GM21423 (cell line): ENCODE measurements around the gene EXOC2.
"Not testable (repeated sequence)": the region's sequence is repeated elsewhere in the genome, so short reads cannot be mapped to it uniquely, and the experiment has no call there.

ENCODE experiments used
- ATAC-seq: cut with Tn5 transposase; IDR thresholded peaks from one replicate; pipeline ENCODE4 v1.9.1; 2021; ENCODE audit warnings: mild to moderate bottlenecking, moderate library complexity; ENCODE audit not compliant: unreplicated experiment

Gene EXOC2

DNA sequence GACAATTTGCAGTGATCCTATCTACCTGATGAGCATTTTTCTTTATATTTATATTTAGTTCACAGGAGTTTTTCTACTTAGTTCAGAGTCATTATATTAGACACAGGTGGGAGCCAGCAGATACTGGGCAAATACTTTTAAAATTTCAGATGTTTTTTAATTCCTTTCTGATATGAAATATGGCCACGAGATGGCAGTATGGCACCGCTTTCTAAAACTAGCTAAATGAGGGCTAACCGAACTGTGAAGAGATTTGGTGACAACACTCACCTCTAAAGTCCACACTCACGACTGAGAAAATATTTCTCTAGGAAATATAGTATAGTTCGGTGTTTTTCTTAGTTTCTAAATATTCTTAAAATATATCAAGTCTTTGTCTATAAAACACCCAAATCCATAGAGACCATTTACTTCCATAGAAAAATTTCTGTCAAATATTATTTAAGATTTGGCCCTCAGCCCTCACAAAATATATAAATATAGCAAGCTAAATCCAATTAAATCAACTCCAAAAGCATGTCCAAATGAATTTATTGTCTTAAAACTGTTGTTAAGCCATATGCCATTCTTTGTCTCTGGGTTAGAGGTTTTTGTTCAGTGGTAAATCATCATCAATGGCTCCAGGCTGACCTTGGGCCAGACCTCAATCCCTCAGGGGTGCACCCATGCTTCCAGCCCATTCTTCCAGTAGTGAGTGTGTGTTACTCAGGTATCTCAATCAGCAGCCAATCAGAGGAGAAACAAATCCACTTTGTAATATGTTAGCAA is 99.6 kb downstream of the EXOC2 start:
- ATAC-seq: no peak

DNA sequence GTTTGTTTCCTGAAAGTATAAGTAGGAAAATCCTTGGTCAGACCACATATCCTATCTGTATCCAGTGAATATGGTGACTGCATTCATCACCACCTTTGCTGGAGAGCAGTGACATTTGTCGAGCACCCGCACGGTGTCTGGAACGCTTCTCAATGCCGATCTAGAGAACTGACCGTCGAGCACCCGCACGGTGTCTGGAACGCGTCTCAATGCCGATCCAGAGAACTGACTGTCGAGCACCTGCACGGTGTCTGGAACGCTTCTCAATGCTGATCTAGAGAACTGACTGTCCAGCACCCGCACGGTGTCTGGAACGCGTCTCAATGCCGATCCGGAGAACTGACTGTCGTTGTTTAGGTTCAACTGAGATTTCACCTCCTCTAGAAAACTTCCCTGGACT is 103.8 kb downstream of the EXOC2 start:
- ATAC-seq: no peak

DNA sequence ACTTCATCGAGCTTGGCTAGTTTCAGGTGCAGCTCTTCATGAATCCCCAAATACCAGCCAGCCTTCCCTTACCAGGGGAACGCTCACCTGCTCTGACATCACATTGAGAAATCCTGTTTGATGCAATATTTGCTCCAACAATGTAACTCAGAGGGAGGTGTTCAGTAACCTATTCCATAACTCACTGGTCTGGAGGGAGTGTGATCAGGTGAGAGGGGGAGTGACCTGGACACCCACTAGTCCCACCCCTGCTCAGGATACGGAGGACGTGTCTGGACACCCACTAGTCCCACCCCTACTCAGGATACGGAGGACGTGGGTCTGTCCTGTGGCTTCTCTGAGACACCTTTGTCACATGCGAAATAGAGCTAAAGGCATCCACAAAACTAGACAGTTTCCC is 106.4 kb downstream of the EXOC2 start:
- ATAC-seq: no peak

DNA sequence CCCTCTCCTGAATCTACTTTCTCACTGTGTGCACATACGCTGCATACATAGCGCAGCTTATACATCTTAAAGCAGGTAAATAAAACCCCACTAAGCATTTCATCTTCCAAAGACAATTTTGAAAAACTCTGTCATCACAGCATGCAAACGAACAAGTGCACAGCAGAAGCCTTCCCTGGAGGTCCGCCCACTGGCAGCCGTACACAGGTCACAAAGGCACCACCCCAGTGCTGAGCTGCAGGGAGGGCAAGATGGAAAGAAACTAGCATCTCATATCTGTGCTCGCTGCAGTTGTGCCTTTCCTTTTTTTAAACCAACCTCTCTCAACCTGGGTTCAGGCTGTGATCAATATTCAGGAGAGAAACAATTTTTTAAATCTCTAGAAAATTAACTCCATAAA is 109.3 kb downstream of the EXOC2 start:
- no peak for ATAC-seq

GRCh38 chr6:583116-583515 is 109.8 kb downstream of the EXOC2 start:
- no peak for ATAC-seq

DNA sequence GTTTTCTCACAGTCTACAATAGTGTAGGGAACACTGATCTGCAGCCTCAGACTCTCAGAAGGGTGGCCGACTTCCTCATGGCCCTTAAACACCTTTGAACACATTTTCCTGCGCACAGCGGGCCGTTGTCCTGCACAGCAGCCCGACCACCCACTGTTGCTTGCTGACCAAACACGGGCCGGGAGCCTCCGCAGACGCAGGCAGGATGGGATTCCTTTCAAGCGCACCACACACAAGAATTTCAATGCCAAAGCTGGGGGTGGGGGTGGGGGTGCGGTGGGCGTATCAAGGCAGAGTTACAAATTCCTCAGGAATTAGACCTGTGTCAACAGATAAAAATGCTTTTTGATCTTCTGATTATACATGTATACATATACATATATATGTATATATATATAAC is 110.6 kb downstream of the EXOC2 start:
- ATAC-seq: no peak

DNA sequence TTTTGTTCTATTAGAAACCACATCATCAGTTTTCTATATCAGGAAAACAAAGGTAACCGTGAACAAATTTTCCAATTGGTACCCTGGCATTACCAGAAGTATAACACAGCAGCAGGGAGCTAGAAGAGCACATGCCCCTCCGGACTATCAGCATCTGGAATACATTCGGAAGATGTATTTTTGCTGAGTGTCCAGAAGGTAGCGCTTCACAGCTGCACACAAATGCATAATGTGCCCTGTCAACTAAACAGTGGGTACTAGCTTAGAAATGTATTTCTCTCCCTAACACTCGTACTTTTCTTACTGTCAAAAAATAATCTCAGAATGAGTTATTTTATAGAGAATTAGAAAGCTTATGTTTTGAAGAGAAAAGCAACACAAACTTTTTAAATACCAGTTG is 113.6 kb downstream of the EXOC2 start:
- ATAC-seq: no peak

- ATAC-seq: no peak
Measured at GRCh38 chr6:572596-573265, 120.2 kb downstream of the EXOC2 start.

DNA sequence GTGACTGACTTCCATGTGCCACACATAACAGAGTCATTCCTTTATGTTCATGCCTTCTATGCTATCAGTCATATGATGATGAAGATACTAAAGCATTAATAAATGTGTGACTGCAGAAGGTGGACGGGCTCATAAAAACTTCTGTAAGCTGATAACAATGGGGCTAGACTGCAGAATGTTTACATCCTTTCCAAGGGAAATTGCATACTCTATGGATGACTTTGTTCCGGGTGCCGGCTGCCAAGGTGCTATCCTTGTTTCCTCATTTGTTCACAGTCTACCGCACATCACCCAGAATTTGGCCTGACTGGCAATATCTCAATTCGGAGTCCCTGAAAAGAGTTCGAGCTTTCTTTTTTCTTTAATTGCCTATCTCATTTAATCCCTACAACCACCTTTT is 121.0 kb downstream of the EXOC2 start:
- ATAC-seq: no peak

GRCh38 chr6:570825-571224 is 122.1 kb downstream of the EXOC2 start:
- no peak for ATAC-seq

DNA sequence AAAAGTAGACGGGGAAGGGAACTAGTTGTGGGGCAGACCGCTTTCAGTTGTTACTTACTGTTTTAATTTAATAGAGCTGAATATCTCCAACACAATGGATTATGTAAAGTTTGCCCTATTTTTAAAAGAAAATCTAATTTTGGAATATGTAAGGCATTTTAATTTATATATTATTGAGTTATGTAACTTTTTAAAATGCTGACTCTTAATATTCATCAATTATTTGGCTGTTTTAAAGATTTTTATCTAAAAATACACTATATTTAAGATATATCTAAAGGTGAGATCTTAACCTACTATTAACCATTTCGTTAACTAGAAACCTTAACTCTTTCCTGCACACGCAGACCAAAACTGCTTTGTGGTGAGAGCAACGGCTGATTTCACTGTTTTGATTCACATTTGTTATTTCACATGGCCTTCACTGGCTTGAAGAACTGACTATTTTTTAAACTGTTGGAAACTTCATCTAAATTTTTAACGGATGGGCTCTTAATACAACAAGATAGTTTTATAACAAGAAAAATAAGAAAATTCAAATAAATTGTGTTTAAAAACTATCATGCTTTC is 123.9 kb downstream of the EXOC2 start:
- no peak for ATAC-seq

DNA sequence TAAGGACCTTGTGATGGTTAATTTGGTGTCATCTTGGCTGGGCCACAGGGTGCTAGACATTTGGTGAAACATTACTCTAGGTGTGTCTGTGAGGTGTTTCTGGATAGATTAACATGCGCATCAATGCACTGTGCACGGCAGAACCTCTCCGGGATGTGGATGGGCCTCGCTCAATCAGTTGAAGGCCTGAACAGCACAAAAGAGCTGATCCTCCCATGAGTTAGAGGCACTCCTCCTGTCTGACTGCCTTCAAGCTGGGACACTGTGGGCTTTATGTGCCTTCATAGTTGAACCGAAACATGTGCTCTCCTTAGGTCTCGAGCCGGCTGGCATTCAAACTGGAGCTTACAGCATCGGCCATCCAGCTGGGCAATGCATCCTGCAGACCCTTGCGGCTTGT is 124.9 kb downstream of the EXOC2 start:
- no peak for ATAC-seq

DNA sequence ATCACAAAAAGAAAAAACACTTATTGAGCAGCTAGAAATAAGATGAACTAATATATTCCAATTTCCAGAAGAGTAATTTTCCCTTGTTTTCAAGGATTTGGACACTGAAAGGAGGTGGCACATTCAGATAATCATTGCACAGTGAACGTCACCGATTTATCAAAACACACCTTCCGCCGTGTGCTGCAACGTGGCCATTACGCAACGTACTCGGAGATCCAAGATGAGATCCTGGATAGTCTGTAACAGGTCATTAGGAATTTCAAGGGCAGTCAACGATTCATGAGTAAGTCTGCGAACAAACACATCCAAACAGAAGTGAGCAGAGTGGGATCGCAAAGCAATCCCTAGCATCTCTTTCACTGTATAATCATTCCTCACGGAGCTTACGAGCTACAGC is 129.1 kb downstream of the EXOC2 start:
- no peak for ATAC-seq

DNA sequence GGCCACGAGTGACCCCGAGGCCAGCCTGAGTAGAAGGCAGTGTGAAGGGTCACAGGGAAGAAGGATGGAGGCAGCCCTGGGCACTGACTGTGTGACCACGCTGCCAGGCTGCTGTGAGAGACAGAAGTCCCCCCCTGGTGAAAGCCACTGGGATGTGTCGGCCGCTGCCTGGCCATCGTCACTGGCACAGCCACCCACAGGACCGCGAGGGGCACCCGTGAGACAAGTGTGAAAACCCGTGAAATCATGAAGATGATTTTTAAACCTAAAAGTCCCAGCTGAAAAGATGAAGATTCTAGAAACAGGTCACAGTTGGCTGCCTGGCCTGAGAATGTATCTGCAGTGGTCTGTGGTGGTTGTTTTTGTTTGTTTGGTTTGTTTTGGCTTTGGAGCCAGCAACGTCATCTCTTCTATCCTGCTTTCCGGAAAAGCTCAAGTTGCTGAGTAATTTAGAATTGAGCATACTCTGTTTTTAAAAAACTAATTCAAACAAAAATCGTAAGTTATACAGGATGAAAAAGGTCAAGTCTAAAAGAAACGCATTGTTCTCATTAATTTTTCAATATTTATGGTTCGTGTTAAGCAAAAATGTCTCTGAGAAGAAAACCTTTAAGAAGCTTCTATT is 130.8 kb downstream of the EXOC2 start:
- no peak for ATAC-seq

DNA sequence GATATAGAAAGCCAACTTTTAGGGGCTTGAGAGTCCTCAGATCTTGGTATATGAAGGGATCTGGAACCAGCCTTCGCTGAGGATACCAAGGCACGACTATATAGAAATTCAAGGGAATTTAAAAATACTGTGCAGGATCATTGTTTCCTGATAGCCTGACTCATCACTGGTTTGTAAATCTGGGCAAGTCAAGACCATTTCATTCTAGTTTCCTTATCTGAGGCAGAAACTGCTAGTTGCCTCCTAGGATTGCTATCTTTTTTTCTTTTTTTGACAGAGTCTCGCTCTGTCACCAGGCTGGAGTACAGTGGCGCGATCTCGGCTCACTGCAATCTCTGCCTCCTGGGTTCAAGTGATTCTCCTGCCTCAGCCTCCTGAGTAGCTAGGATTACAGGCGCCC is 131.6 kb downstream of the EXOC2 start:
- not testable (repeated sequence) for ATAC-seq

DNA sequence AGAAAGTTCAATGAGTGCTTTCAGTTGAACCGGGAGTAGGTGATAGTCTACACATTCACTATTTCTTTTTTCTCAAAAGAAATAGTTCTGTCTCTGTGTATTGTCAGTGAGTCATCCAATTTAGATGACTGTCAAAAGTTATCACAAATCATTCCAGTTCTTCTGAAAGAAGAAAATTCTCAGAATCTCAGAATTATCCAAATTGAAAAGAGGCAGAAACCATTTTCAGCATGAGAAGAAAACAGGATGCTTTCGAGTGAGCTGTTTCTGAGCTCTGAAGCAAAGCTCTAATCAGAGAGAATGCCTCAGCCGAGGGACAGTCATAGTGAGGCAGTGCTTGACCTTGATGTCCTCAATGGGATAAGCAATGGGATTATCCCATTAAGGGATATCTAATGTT is 134.0 kb downstream of the EXOC2 start:
- no peak for ATAC-seq

DNA sequence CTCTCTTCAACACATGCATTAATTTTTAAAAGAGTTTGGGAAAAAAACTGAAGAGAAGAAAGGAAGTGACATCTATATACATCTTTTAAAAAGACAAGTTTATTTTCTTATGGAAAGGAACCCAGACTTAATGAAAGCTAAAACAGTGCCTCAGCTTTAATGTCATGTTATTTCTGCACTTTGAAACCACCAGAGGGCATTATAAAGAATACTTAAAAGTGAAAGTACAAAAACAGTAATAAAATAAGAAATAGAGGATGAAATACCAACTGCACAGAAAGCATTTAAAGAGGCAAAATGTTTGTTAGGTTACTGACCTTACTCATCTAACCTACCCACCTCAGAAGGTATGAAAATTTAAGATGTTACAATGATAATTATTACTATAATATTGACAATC is 134.8 kb downstream of the EXOC2 start:
- ATAC-seq: no peak

GRCh38 chr6:551829-552350 is 141.0 kb downstream of the EXOC2 start:
- ATAC-seq: no peak

GRCh38 chr6:551405-551804 is 141.5 kb downstream of the EXOC2 start:
- ATAC-seq: no peak

GRCh38 chr6:549906-550305 is 143.0 kb downstream of the EXOC2 start:
- ATAC-seq: no peak

DNA sequence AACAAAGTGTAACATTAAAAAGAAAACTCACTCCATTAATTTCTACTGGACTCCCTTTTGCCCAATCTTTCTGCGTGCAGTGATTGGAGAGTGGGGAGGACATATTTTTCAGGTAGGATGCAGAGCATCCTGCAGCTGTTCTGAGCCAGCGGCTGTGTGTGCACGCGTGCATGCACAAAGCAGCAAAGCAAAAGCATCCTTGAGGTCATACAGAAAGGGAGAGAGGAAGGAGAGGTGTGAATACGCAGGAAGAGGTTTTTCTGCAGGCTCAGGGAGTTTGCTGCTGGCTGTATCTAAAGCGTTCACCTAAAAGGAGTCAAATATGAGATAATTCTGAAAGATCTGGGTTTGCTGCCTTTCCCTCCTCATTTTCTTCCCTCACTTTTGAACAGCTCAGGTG is 144.4 kb downstream of the EXOC2 start:
- no peak for ATAC-seq

GRCh38 chr6:548091-548490 is 144.8 kb downstream of the EXOC2 start:
- no peak for ATAC-seq
